ENCODE results near the gene PGAP6.
A peak's percentile ranks its signal among the peaks of the same experiment; 100 is the strongest.
"Not testable (repeated sequence)": the region's sequence is repeated elsewhere in the genome, so short reads cannot be mapped to it uniquely, and the experiment has no call there.

PGAP6 gene

GRCh38 chr16:401468-402348 is 19.9 kb upstream of the PGAP6 start, which contains the start of gene DECR2:
Gene DECR2 (plus strand): TSS chr16:401885. CDS start chr16:401964, 79 bp downstream.
- peak; percentile 91 for DNase-seq

GRCh38 chr16:400061-400591 is 18.3 kb upstream of the PGAP6 start:
- DNase-seq = no peak

- DNase-seq = no peak
Measured at GRCh38 chr16:399340-400019, 17.7 kb upstream of the PGAP6 start.

GRCh38 chr16:398561-399339 is 17.0 kb upstream of the PGAP6 start:
- no peak for DNase-seq

- DNase-seq = peak; percentile 78
Measured at GRCh38 chr16:397736-398332, 16.1 kb upstream of the PGAP6 start.

- peak; percentile 70 for DNase-seq
Measured at GRCh38 chr16:397135-397661, 15.4 kb upstream of the PGAP6 start, which contains the start of gene NME4. Gene NME4 (plus strand): TSS chr16:397199. CDS start chr16:397223, 24 bp downstream.

GRCh38 chr16:396605-397004 is 14.8 kb upstream of the PGAP6 start:
- peak; percentile 69 for DNase-seq

GRCh38 chr16:396199-396598 is 14.4 kb upstream of the PGAP6 start:
- DNase-seq = peak; percentile 69

GRCh38 chr16:392450-393030 is 10.8 kb upstream of the PGAP6 start:
- no peak for DNase-seq

- peak; percentile 77 for DNase-seq
Measured at GRCh38 chr16:391885-392335, 10.1 kb upstream of the PGAP6 start.

GRCh38 chr16:389352-389751 is 7.6 kb upstream of the PGAP6 start:
- no peak for DNase-seq

GRCh38 chr16:387761-388666 is 6.2 kb upstream of the PGAP6 start:
- not testable (repeated sequence) for DNase-seq

- peak; percentile 31 for DNase-seq
Measured at GRCh38 chr16:386641-387156, 4.9 kb upstream of the PGAP6 start.

GRCh38 chr16:383326-384051 is 1.7 kb upstream of the PGAP6 start:
- DNase-seq = peak; percentile 96

- peak; percentile 74 for DNase-seq
Measured at GRCh38 chr16:381012-381788, 578 bp downstream of the PGAP6 start.

- DNase-seq = no peak
Measured at GRCh38 chr16:380762-381011, 1.1 kb downstream of the PGAP6 start.

GRCh38 chr16:379961-380761 is 1.6 kb downstream of the PGAP6 start:
- DNase-seq = no peak

Data from DMS53 (cell line).